22Rv1 (cell line): ENCODE data around the gene ELP4.

Experiments used
- H3K27ac ChIP-seq: fragments of 450-650 bp; 2 replicates; pipeline ENCODE4 v1.5.1; 2017
- CTCF ChIP-seq: fragments of 450-650 bp; IDR thresholded peaks from 2 replicates; pipeline ENCODE4 v1.5.1; 2017; ENCODE audit warnings: mild to moderate bottlenecking
- ZFX ChIP-seq: fragments of 450-650 bp; IDR thresholded peaks from 2 replicates; pipeline ENCODE4 v1.6.1; 2017; ENCODE audit warnings: antibody characterized with exemption, borderline replicate concordance

Gene ELP4

GRCh38 chr11:31509051-31509428 lies 527 bp upstream of the ELP4 start:
- peak overlapping the region; percentile 73 for H3K27ac ChIP-seq

GRCh38 chr11:31512117-31512516 lies 2.5 kb downstream of the ELP4 start:
- TF ChIP-seq CTCF (no peak), ZFX (no peak)

More at GRCh38 chr11:31509051-31509428, 527 bp upstream of the ELP4 start:
- TF ChIP-seq ZFX (no peak), CTCF (no peak)

GRCh38 chr11:31521497-31522150 lies 12.1 kb downstream of the ELP4 start:
- no peak overlapping the region for H3K27ac ChIP-seq
- TF ChIP-seq CTCF, result no peak
- no peak for TF ChIP-seq ZFX

More at GRCh38 chr11:31512117-31512516, 2.5 kb downstream of the ELP4 start:
- H3K27ac ChIP-seq, result no peak overlapping the region

GRCh38 chr11:31529189-31529588 lies 19.6 kb downstream of the ELP4 start:
- no peak overlapping the region for H3K27ac ChIP-seq
- no peak for TF ChIP-seq ZFX
- TF ChIP-seq CTCF, result no peak

GRCh38 chr11:31529701-31530100 lies 20.1 kb downstream of the ELP4 start:
- TF ChIP-seq ZFX (no peak), CTCF (no peak)
- H3K27ac ChIP-seq, result no peak overlapping the region

- no peak overlapping the region for H3K27ac ChIP-seq
- TF ChIP-seq ZFX (no peak), CTCF (no peak)
Observed at GRCh38 chr11:31531293-31531692, 21.7 kb downstream of the ELP4 start.

- TF ChIP-seq ZFX, result no peak
- TF ChIP-seq CTCF, result no peak
- no peak overlapping the region for H3K27ac ChIP-seq
Observed at GRCh38 chr11:31535479-31535878, 25.9 kb downstream of the ELP4 start.
